Activated CD4-positive, alpha-beta T cell treated with anti-CD3 and anti-CD28 coated beads, Interleukin-2, Interleukin-4, amounts not matched to agents 100 ng/mL and 50 ng/mL, durations not matched to agents 16 hours and 8 hours (primary cell): ENCODE measurements around the gene PDZK1.
"Not testable (repeated sequence)": the region's sequence is repeated elsewhere in the genome, so short reads cannot be mapped to it uniquely, and the experiment has no call there.

Experiments used
- DNase-seq: peaks from one replicate; pipeline ENCODE4 v3.0.0-alpha.2; 2020; ENCODE audit warnings: low spot score

Gene PDZK1

DNA sequence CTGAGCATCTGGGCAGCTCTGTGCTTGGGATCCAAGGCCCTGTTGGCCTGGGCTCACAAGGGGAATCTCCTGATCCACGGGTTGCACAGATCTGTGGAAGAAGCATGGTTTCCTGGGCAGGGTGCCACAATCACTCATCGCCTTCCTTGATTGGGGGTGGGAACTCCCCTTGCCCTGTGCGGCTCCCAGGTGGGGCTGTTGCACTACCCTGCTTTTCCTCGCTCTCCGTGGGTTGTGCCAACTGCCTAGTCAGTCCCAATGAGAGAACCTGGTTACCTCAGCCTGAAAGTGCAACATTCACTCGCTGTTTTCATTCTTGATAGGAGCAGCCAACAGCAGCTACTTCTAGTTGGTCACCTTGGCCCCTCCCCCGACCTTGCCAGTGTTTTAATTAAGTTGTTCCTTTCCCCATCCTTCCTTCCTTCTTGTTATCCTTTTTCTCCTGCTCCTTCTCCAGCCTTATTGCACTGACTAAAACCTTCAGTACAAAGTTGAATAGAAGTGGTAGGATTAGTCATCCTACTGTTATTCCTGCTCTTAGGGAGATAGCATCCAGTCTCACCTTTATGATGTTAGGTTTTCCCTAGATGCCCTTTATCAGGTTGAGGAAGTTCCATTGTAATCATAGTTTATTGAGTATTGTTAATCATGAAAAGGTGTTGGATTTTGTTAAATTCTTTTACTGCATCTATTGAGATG is 50.8 kb downstream of the PDZK1 start:
- DNase-seq: not testable (repeated sequence)

DNA sequence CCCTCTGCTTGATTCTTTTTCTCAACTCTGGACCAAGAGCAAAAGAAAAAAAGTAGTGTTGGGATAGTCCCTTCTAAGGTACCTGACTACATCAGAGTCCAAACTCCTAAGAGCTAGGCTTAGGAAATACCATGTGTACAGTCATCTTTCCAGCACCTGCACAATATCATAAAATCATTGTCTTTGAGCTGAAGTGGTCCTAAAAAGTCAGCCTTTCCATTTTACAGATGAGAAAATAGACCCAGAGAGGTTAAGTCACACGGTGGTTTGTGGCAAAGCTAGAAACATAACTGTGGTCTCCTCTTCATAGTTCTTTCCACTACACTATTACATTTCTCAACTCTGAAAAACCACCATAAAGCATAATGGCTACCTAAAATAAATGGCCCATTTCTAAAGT is 63.2 kb downstream of the PDZK1 start:
- DNase-seq: not testable (repeated sequence)

DNA sequence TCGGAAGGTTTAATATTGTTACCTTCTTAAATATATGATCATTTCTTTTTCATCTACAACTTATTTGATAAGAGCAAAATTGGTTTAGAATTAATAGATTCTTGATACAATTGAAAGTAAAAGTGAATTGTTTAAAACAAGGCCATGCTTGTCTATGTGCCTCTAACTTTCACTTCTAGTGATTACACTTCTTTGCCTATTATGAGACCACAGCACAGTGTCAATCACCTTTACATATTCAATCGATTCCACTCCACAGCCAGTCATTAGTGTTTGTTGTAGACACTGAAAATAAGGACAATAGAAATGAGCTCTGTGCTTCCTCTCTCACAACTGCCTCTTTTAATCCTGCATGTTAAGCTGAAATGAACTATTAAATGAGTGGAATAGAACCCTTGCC is 65.3 kb downstream of the PDZK1 start:
- DNase-seq: not testable (repeated sequence)

DNA sequence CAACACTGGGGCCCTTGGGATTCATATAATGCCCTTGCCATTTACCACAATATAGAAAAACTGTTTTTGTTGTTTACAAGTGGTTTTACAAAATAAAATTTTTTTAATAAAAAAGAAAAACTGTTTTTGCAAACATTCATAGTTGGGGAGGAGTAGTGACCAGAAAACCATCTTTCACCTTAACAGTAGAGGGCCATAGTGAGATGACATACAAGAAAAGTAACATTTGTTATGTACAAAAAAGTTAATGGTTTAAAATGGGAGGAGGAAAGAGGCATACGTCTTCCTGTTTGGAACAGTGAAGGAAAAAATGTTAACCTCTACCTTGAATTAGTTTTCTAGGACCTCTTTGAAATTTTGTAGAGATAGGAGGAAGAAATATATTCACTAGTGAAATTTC is 70.9 kb downstream of the PDZK1 start:
- DNase-seq: not testable (repeated sequence)

DNA sequence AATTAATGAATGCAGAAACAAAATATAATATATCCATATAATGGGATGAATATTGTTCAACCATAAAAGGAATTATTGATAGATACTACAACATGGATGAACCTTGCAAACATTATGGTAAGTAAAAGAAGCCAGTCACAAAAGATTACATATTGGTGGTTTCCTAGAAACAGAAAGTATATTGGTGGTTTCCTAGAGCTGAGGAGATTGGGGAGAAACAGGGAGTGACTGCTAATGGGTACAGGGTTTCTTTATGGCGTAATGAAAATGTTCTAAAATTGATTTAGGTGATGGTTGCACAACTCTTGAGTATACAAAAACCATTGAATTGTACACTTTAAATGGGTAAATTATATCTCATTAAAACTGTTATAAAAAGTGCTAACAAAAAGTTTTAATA is 85.0 kb downstream of the PDZK1 start:
- DNase-seq: not testable (repeated sequence)
